MM.1S (cell line): ENCODE measurements around the gene GAPDHS.

Experiments used
- CTCF ChIP-seq: fragments of 300-600 bp; sonication (generic); IDR thresholded peaks from 2 replicates; pipeline ENCODE4 v1.5.1; 2016; ENCODE audit warnings: antibody characterized with exemption, low read length, mixed read lengths
- EZH2phosphoT487 ChIP-seq: fragments of 300-600 bp; sonication (generic); IDR thresholded peaks from 2 replicates; pipeline ENCODE4 v1.6.1; 2018; ENCODE audit warnings: antibody characterized with exemption, low read length

GRCh38 chr19:35533822-35534392 is 651 bp downstream of the GAPDHS start:
- no peak for TF ChIP-seq CTCF
- TF ChIP-seq EZH2phosphoT487, result no peak
